Panc1 (cell line): Measurements from ENCODE around the gene COL5A1. TPM values are rescaled to one million over a fixed set of nuclear protein-coding genes. Genes with fewer than 3 reads are reported as not detected.

Experiments used
- ATAC-seq: fragments of 200-7000 bp; cut with Tn5 transposase; 2 replicates; pipeline ENCODE4 v1.9.1; 2020; ENCODE audit warnings: mild to moderate bottlenecking, moderate library complexity
- BruUV-seq: library from RNA; stranded (reverse); fragments of 400-500 nt; replicated peaks from 2 replicates; lab custom pipeline; 2021; lab: Mats Ljungman, UMichigan
- CTCF ChIA-PET: fragments of 300-600 bp; sonication (Branson Sonifier 250); formaldehyde crosslinking; loops from one replicate; lab custom pipeline; 2022; ENCODE audit warnings: antibody characterized with exemption; lab: Charles Lee
- POLR2A ChIA-PET: fragments of 300-600 bp; sonication (Branson Sonifier 250); formaldehyde crosslinking; loops from one replicate; lab custom pipeline; 2022; ENCODE audit warnings: antibody characterized with exemption; lab: Charles Lee
- DNase-seq: peaks from one replicate; pipeline ENCODE4 v3.0.0-alpha.2; 2010; ENCODE audit warnings: low read depth, low spot score
- H3K27ac ChIP-seq: 2 replicates; pipeline ENCODE4 v1.5.1; 2011; ENCODE audit warnings: mild to moderate bottlenecking, low read length, inconsistent platforms
- H3K27me3 ChIP-seq: fragments of 200-500 bp; sonication (Bioruptor generic); 2 replicates; pipeline ENCODE4 v1.6.0; 2014; ENCODE audit warnings: low read length, inconsistent platforms; ENCODE audit not compliant: control insufficient read depth, insufficient read depth
- H3K36me3 ChIP-seq: fragments of 200-500 bp; sonication (Bioruptor generic); 2 replicates; pipeline ENCODE4 v1.5.1; 2014; ENCODE audit warnings: inconsistent platforms, mild to moderate bottlenecking, low read length, moderate library complexity; ENCODE audit not compliant: control insufficient read depth, insufficient read depth
- H3K4me1 ChIP-seq: 2 replicates; pipeline ENCODE4 v1.5.1; 2011; ENCODE audit warnings: inconsistent platforms, mild to moderate bottlenecking, low read length, moderate library complexity; ENCODE audit not compliant: control insufficient read depth, insufficient read depth
- H3K4me3 ChIP-seq, 2 experiments: 2 replicates each; pipeline ENCODE4 v1.5.1; 2011 to 2012; ENCODE audit warnings: low read depth in 2 of 2, low read length in 2 of 2, mild to moderate bottlenecking in 2 of 2, inconsistent platforms in 1 of 2, moderate library complexity in 1 of 2
- H3K9me3 ChIP-seq: fragments of 200-500 bp; sonication (Bioruptor generic); 2 replicates; pipeline ENCODE4 v1.5.1; 2014; ENCODE audit warnings: low read depth, mild to moderate bottlenecking, inconsistent platforms, low read length, moderate library complexity; ENCODE audit not compliant: control insufficient read depth, insufficient read depth
- CTCF ChIP-seq: fragments of 450-650 bp; IDR thresholded peaks from 2 replicates; pipeline ENCODE4 v1.5.1; 2017; ENCODE audit warnings: mild to moderate bottlenecking
- POLR2AphosphoS5 ChIP-seq: IDR thresholded peaks from 2 replicates; pipeline ENCODE4 v1.6.1; 2012; ENCODE audit warnings: mild to moderate bottlenecking, low read depth, low read length, moderate library complexity
- REST ChIP-seq, 2 experiments: IDR thresholded peaks; 2 replicates each; pipeline ENCODE4 v1.6.1; 2011 to 2012; ENCODE audit warnings: low read depth in 2 of 2, control low read depth in 1 of 2, low read length in 1 of 2, mild to moderate bottlenecking in 1 of 2, moderate library complexity in 1 of 2; ENCODE audit not compliant: insufficient read depth in 1 of 2
- SIN3A ChIP-seq: IDR thresholded peaks from 2 replicates; pipeline ENCODE4 v1.6.1; 2012; ENCODE audit warnings: low read depth, mild to moderate bottlenecking, low read length, moderate library complexity, borderline replicate concordance; ENCODE audit not compliant: insufficient read depth
- TCF7L2 ChIP-seq: IDR thresholded peaks from 2 replicates; pipeline ENCODE4 v1.6.1; 2011; ENCODE audit warnings: mild to moderate bottlenecking, low read depth, low read length, inconsistent platforms
- in situ Hi-C: cut with HindIII; loops from 2 replicates; pipeline ENCODE4 v1.10.0; 2016; ENCODE audit warnings: low sequenced_read_pairs, low pct_unique_long_range_greater_than_20kb
- intact Hi-C: fragments of 100-400 bp; cut with micrococcal nuclease; formaldehyde crosslinking; loops from one replicate; pipeline ENCODE4 v1.10.0; 2022; ENCODE audit not compliant: unreplicated experiment
- total RNA-seq: library from RNA; stranded (reverse); gene quantifications from one replicate; pipeline ENCODE4 v1.2.1, GENCODE V29; 2021; ENCODE audit not compliant: unreplicated experiment

COL5A1 gene
- total RNA-seq, 1 experiment from 2014 or later: 5.7 TPM

GRCh38 chr9:134688231-134688630, 46.6 kb downstream of the COL5A1 start:
- CTCF ChIA-PET: interaction anchor here (0.5 kb wide), 1 partner anchor 17 kb away, joined by 4 read pairs; no protein-coding TSS in a partner anchor
- DNase-seq: no peak

GRCh38 chr9:134688661-134689320, 47.2 kb downstream of the COL5A1 start:
- TF ChIP-seq REST (IDR thresholded peaks at IDR 0.05; ENCODE audit: insufficient read depth in 1 of 2, low read depth in 2 of 2, low read length in 1 of 2) (no peak), POLR2AphosphoS5 (no peak), TCF7L2 (no peak)
- DNase-seq: no peak
- no peak overlapping the region for H3K4me3 ChIP-seq
- H3K9me3 ChIP-seq: no peaks in the 10 kb centered on the region
- H3K27me3 ChIP-seq: no peaks in the 10 kb centered on the region
- no peak for ATAC-seq
- intact Hi-C loops (no loop called here), in situ Hi-C loops (no loop called here)
- no TSS peak for BruUV-seq
- ChIA-PET POLR2A (interaction anchor here (0.6 kb wide), 1 partner anchor 267 kb away, joined by 3 read pairs; no protein-coding TSS in a partner anchor), CTCF (interaction anchor here (0.5 to 1.0 kb wide), 4 partner anchors 18 to 239 kb away, joined by 3 to 8 read pairs (median 4); no protein-coding TSS in a partner anchor)
- H3K4me1 ChIP-seq: no peaks in the 10 kb centered on the region
- no peak overlapping the region for H3K27ac ChIP-seq
- no peaks in the 10 kb centered on the region for H3K36me3 ChIP-seq

More at GRCh38 chr9:134688231-134688630, 46.6 kb downstream of the COL5A1 start:
- H3K4me1 ChIP-seq: no peaks in the 10 kb centered on the region
- no TSS peak for BruUV-seq
- intact Hi-C loops (no loop called here), in situ Hi-C loops (no loop called here)
- no peak overlapping the region for H3K4me3 ChIP-seq
- TF ChIP-seq POLR2AphosphoS5: no peak
- no peak for TF ChIP-seq TCF7L2
- TF ChIP-seq SIN3A: no peak
- TF ChIP-seq CTCF: no peak
- no peak for TF ChIP-seq REST (IDR thresholded peaks at IDR 0.05; ENCODE audit: insufficient read depth in 1 of 2, low read depth in 2 of 2, low read length in 1 of 2)
- H3K27ac ChIP-seq: no peak overlapping the region
- POLR2A ChIA-PET: interaction anchor here (0.6 kb wide), 1 partner anchor 268 kb away, joined by 3 read pairs; no protein-coding TSS in a partner anchor
- H3K36me3 ChIP-seq: no peaks in the 10 kb centered on the region
- no peak for ATAC-seq
- H3K27me3 ChIP-seq: no peaks in the 10 kb centered on the region
- no peaks in the 10 kb centered on the region for H3K9me3 ChIP-seq
